GM21360 (cell line): ENCODE data around the gene OR2T2.
"Not testable (repeated sequence)": the region's sequence is repeated elsewhere in the genome, so short reads cannot be mapped to it uniquely, and the experiment has no call there.

ENCODE experiments used
- ATAC-seq: cut with Tn5 transposase; IDR thresholded peaks from one replicate; pipeline ENCODE4 v1.9.1; 2021; ENCODE audit warnings: mild to moderate bottlenecking, moderate library complexity; ENCODE audit not compliant: unreplicated experiment

OR2T2 gene

DNA sequence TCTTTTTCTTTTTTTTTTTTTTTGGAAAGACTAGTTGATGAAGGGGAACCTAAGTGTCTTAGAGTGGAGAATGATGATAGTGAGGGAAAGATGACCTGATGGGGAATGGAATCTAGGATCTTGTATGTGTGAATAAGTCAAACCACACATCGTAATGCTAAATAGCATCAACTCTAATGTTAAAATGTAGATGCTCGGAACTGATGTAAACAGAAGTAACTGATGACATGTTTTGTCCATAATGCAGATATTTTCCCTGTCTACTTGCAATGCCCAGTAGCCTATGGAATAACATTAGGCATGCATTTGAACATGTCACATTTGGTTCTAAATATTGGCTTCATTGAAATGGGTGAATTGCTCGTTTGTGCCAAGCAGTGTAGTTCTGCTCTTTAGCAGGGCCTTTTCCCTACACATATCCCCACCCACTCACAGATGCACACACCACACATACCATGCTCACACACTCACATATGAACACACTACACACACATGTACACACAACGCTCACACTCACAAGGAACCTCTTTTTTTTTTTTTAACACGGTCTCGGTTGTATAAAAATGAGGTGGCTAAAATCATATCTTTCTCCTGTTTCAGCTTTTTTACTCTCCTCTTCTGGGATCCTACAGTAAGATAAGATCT lies 4.5 kb downstream of the OR2T2 start:
- peak; percentile 4 for ATAC-seq

DNA sequence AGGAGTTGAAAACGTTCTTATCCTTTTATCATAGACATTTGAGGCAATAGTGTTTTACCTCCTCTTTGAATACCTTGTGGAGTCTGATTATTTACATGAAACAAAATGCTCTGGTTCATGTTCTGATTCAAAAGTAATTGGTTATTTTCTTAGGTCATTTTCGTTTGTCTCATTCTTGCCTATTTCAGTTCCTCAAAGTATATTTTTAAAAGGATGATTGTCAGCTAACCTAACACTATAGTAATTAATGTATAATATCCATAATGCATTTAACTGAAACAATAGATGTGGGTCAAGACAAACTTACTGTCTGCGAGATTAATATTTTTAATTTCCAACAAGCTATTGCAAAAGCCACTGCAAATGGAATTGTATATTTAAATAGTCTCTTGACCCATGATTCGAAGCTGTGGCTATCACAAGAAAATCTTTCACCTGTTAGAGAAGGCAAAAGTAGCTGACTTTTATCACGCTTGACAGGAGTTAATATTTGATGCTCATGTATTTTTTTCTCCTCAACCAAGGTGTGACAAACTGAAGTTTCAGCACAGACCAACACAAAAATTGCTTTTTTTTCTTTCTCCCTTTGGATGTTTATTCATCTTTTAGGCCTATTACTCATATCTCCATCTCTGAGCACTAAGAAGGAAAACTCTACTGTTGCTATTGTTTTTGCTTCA lies 5.2 kb downstream of the OR2T2 start:
- peak; percentile 62 for ATAC-seq

DNA sequence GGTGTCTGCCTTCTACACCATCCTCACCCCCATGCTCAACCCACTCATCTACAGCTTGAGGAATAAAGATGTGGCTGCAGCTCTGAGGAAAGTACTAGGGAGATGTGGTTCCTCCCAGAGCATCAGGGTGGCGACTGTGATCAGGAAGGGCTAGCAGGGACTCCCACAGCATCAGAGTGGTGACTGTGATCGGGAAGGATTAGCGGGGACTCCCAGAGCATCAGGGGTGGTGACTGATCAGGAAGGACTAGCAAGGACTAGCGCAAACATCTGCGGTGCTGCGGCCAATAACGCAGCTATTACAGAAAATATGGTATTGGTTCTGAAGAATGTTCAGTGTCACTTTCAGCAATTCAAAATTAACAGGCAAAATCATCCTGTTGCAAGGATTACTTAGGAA lies 8.2 kb downstream of the OR2T2 start:
- ATAC-seq, result not testable (repeated sequence)

DNA sequence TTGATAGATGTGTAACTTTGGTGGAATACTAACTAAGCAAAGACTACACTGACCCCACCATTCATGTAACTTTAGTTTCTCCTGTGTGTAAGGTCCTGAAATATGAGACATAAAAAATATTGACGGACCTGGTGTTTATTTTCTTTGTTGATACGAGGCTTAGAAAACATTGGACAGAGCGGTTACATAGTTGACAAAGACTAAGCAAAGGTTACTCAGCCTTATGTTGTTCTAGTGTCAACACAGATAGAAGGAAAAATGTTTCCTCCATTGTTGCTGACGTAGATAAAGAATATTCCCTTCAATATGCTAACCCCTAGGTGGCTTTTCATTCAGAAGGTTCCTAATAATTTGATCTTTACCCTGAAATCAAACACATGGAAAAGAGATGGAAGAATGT lies 9.6 kb downstream of the OR2T2 start:
- not testable (repeated sequence) for ATAC-seq

DNA sequence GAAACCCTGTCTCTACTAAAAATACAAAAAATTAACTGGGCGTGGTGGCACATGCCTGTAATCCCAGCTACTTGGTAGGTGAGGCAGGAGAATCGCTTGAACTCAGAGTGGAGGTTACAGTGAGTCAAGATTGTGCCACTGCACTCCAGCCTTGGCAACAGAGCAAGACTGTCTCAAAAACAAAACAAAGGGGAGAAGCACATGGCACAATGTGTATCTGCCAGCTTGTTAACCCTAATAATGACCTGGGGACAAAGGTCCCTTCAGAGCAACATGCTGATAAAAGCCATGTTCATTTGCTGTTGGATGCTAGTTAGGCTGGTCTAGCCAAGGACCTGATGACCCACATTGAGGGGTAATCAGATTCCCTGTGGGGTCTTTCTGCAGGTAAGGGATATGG lies 11.2 kb downstream of the OR2T2 start:
- ATAC-seq, result not testable (repeated sequence)

DNA sequence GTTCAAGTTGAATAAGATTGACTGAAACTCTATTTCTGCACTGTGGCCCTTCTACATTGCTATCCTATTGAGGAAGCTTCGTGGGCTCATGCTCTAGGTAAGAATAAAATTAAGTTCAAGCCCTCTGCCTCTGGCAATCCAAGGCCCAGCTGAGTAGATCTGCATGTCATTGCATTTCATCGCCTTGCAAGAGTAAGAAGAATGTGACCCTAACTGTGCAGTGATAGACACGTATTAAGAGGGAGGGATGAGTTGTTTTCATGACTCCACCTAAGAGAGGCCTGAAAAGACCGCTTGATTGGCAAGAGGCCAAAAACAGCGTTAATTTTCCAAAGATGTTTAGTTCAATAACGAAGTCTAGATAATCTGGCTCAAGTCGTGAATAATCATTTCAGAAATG lies 13.7 kb downstream of the OR2T2 start:
- not testable (repeated sequence) for ATAC-seq

DNA sequence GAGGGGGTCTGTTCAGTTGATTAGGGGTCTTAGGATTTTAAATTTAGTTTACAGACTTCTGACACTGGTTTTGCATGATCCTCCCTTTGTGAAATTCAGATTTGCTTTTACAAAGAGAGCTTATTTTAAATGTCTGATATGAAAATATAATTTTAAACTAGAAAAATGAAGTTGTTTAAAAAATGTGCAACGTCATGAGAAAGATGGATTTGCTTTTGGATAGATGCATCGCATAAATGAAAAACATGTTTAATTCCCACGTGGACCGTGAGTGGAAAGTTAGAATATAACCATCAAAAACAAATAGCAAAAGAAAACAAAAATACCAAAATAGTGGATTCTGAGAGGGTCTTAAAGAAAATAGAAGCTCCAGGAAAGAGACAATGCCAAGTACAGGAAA lies 25.7 kb downstream of the OR2T2 start:
- no peak for ATAC-seq

DNA sequence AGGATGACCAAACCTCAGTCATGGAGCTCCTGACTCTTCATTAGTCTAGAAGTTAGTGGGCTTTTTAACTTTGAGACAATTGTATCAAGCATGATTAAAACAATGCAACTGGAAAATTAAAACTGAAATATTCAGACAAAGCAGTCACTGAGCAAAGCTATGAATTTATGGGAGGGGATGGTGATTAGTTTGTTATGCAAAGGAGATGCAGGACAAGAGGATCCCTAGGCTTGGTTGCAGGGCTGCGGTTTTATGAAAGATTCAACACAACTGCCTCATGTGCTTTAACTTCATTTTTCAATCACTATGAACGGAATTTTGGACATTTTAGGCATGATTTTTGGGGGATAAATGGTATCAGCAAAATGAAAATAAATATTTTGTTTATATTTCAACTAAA lies 26.7 kb downstream of the OR2T2 start:
- not testable (repeated sequence) for ATAC-seq

DNA sequence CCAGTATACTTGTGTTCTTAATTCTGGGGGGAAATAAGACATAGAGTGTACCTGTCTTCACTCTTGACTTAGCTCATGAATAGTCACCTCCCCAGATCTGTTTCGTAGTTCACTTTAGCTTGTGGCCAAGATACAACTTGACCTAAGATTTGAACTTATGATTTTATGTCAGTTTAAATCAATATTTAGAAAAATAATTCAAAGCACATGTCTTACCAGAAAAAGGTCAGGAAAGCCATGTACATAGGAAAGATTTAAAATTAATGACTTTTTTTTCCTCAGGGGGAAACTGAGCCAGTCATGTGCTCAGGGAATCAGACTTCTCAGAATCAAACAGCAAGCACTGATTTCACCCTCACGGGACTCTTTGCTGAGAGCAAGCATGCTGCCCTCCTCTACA lies 27.6 kb downstream of the OR2T2 start, which contains the start of gene OR2T3:
Gene OR2T3 (plus strand): TSS at position 301 of the 400 bp plus-strand sequence. CDS start 0 bp downstream, at position 301.
- not testable (repeated sequence) for ATAC-seq

DNA sequence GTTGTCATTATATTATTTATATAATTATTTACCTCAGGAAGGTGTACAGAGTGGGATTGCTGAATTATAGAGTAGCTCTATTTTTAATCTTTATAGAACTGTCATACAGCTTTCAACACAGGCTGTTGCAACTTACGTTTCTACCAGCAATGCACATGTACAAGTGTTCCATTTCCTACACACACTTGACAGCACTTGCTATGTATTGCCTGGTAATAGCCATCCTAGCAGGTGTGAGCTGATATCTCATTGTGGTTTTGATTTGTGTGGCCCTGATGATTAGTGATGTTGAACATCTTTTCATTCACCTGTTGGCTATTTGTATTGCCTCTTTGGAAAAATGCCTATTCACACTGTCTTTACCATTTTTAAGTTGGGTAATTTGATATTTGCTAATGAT lies 30.2 kb downstream of the OR2T2 start:
- ATAC-seq, result not testable (repeated sequence)

DNA sequence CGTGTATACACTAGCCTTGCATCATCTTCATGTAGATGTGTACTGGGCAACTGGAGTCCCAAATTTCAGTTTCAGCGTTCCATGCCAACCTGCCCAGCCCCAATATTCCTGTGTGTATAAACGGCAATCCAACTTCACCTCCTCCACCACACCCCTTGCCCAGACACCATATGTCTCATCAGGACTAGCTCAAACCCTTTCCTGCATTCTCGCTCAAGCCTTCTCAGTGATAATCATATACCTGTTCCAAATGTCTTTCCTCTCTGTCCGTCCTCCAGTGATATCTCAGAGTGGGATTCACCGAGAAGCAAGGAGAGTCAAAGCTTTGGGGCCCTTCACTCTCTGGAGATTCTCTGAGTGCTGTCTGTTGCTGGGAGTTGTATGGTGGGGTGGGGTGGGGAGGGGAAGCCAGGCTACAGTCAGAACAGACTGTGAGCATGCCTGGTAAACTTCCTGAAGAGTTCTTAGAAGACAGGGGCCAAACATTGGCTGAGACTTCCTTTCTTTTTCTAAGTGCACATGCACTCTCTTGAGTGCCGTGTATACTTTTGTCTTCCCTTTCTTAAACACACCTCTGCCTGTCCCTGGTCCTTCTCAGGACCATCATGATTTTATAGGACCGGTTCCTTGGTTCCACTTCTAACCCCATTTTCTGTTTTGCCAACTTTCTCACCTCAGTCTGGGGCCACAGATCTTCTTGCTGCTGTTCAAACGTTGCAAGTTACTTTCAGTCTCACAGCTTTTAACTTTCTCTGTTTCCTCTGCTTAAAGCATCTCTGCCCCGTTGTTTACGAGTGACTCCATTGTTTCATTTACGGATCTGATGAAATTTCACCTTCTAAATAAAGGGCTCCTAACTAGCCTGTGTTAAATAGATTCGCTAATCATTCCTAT lies 36.5 kb downstream of the OR2T2 start:
- ATAC-seq, result peak; percentile 83

DNA sequence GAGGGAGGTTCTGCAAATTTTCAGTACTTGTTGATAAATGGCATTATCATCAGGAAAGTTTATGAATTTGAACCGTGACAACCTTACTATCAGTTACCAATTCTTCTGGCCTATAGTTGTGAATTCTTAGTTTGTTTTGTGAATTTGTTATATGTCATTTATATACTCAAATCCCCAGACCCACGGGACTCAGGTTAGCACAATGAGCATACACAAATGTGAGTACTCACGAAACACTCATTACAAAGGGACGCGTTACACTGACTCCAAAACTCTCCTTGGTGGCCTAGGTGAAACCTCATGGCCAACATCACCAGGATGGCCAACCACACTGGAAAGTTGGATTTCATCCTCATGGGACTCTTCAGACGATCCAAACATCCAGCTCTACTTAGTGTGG lies 42.9 kb downstream of the OR2T2 start, which contains the start of gene OR2T5:
Gene OR2T5 (plus strand): TSS at position 301 of the 400 bp plus-strand sequence. CDS start 0 bp downstream, at position 301.
- not testable (repeated sequence) for ATAC-seq

DNA sequence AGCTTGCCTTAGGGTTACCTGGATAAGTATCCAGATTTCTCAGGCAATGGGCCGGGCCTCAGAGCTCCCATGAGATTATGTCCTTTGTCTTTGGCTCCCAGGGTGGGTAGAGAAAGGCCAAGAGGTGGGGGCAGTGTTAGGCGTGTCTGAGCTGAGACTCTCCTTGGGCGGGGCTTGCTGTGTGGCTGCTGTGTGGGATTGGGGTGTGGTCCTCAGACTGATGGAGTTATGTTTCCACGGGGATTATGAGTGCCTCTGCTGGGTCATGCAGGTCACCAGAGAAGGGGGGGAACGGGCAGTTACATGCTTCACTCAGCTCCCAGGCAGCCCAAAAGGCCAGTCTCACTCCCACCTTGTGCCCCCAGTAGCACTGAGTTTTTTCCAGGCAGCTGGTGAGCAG lies 51.2 kb downstream of the OR2T2 start:
- ATAC-seq, result not testable (repeated sequence)

DNA sequence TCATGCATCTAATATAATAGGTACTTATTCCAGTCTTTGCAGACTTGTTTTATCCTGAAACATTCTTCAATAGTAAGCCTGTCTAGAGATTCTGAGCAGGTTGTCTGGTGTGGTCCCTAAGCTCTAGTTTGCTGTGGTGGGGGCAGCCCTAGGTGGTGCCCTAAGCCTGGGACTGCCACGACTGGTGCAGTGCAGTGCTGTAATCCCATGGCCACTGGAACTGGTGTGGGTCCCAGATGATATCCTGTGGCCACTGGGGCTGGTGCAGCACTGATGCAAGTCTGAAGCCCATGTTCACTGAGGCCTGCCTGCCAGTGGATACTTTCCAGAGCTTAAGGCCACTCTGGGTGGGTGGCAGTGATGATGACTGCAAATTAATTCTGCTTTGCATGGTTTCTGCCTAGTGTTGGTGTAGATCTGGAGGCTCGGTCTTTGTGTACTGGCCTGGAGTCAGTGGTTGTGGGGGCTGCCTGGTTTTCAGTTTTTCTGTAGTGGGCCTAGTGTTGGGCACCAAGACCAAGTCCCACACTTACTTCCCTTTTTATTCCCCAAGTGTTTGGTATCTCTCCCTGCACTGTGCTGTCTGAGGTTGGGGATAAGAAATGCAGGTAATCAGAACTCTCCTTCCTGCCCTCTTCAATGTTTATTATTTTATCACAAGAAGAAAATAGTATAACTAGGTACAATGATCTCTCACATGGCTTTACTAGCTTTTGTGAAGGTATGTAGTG lies 55.0 kb downstream of the OR2T2 start:
- not testable (repeated sequence) for ATAC-seq
